H9 (cell line): Measurements from ENCODE around the gene FAM193B. TPM values are rescaled to one million over a fixed set of nuclear protein-coding genes. Genes with fewer than 3 reads are reported as not detected.

Experiments
- DNase-seq: peaks from one replicate; pipeline ENCODE4 v3.0.0-alpha.2; 2017
- H2AFZ ChIP-seq: one replicate; pipeline ENCODE4 v1.6.1; 2013; ENCODE audit warnings: mild to moderate bottlenecking, low read length, control low read depth, moderate library complexity
- H2AK5ac ChIP-seq: 2 replicates; pipeline ENCODE4 v1.6.1; 2013; ENCODE audit warnings: low read length, control low read depth, mixed read lengths; ENCODE audit not compliant: insufficient read length
- H2BK120ac ChIP-seq: one replicate; pipeline ENCODE4 v1.6.1; 2013; ENCODE audit warnings: low read depth, mild to moderate bottlenecking, low read length, control low read depth, inconsistent platforms; ENCODE audit not compliant: poor library complexity, severe bottlenecking
- H2BK12ac ChIP-seq: 2 replicates; pipeline ENCODE4 v1.6.1; 2013; ENCODE audit warnings: low read length, control low read depth, mixed read lengths, low read depth; ENCODE audit not compliant: insufficient read length
- H2BK15ac ChIP-seq: 2 replicates; pipeline ENCODE4 v1.6.1; 2013; ENCODE audit warnings: low read depth, low read length, control low read depth
- H2BK20ac ChIP-seq: one replicate; pipeline ENCODE4 v1.6.1; 2013; ENCODE audit warnings: low read depth, mild to moderate bottlenecking, low read length, control low read depth, inconsistent platforms; ENCODE audit not compliant: poor library complexity, severe bottlenecking
- H2BK5ac ChIP-seq: 2 replicates; pipeline ENCODE4 v1.6.1; 2013; ENCODE audit warnings: low read length, control low read depth, mixed read lengths; ENCODE audit not compliant: insufficient read length
- H3K14ac ChIP-seq: 2 replicates; pipeline ENCODE4 v1.6.1; 2013; ENCODE audit warnings: low read length, control low read depth; ENCODE audit not compliant: insufficient read depth
- H3K18ac ChIP-seq: 2 replicates; pipeline ENCODE4 v1.6.1; 2013; ENCODE audit warnings: low read depth, mild to moderate bottlenecking, mixed read lengths, low read length, control low read depth; ENCODE audit not compliant: insufficient read length
- H3K23ac ChIP-seq: 2 replicates; pipeline ENCODE4 v1.6.1; 2013; ENCODE audit warnings: low read length, control low read depth, mixed read lengths, low read depth; ENCODE audit not compliant: insufficient read length
- H3K23me2 ChIP-seq: 2 replicates; pipeline ENCODE4 v1.6.1; 2013; ENCODE audit warnings: low read depth, mild to moderate bottlenecking, mixed read lengths, low read length, control low read depth; ENCODE audit not compliant: insufficient read length, poor library complexity, severe bottlenecking
- H3K27ac ChIP-seq: 2 replicates; pipeline ENCODE4 v1.5.1; 2013; ENCODE audit warnings: low read length, control low read depth, mixed read lengths, low read depth; ENCODE audit not compliant: insufficient read length
- H3K27me3 ChIP-seq: 2 replicates; pipeline ENCODE4 v1.6.1; 2013; ENCODE audit warnings: low read length, control low read depth, inconsistent platforms; ENCODE audit not compliant: insufficient read depth
- H3K4ac ChIP-seq: 2 replicates; pipeline ENCODE4 v1.6.1; 2013; ENCODE audit warnings: low read depth, mild to moderate bottlenecking, control low read depth, inconsistent platforms, low read length, moderate library complexity
- H3K4me1 ChIP-seq: 2 replicates; pipeline ENCODE4 v1.6.1; 2013; ENCODE audit warnings: low read length, control low read depth, inconsistent platforms; ENCODE audit not compliant: insufficient read depth
- H3K4me2 ChIP-seq: 2 replicates; pipeline ENCODE4 v1.6.1; 2013; ENCODE audit warnings: low read length, control low read depth, mixed read lengths; ENCODE audit not compliant: insufficient read length, insufficient read depth
- H3K56ac ChIP-seq: 2 replicates; pipeline ENCODE4 v1.6.1; 2013; ENCODE audit warnings: low read depth, mild to moderate bottlenecking, mixed read lengths, low read length, control low read depth; ENCODE audit not compliant: insufficient read length
- H3K79me1 ChIP-seq: 2 replicates; pipeline ENCODE4 v1.6.1; 2013; ENCODE audit warnings: low read depth, mild to moderate bottlenecking, moderate library complexity, low read length, control low read depth, inconsistent platforms; ENCODE audit not compliant: insufficient read depth, poor library complexity, severe bottlenecking
- H3K79me2 ChIP-seq: 2 replicates; pipeline ENCODE4 v1.6.1; 2013; ENCODE audit warnings: low read length, control low read depth, inconsistent platforms; ENCODE audit not compliant: insufficient read depth
- H3K9ac ChIP-seq: 2 replicates; pipeline ENCODE4 v1.6.1; 2013; ENCODE audit warnings: low read length, control low read depth, mixed read lengths; ENCODE audit not compliant: insufficient read length; ENCODE audit errors: extremely low read depth
- H3K9me3 ChIP-seq: one replicate; pipeline ENCODE4 v1.6.1; 2013; ENCODE audit warnings: low read depth, low read length, inconsistent platforms; ENCODE audit not compliant: control insufficient read depth
- H3T11ph ChIP-seq: one replicate; pipeline ENCODE4 v1.6.1; 2013; ENCODE audit warnings: mild to moderate bottlenecking, low read length, control low read depth, inconsistent platforms
- H4K20me1 ChIP-seq: one replicate; pipeline ENCODE4 v1.6.1; 2013; ENCODE audit not compliant: control insufficient read depth, insufficient read length, insufficient read depth
- H4K5ac ChIP-seq: 2 replicates; pipeline ENCODE4 v1.6.1; 2013; ENCODE audit warnings: low read depth, mild to moderate bottlenecking, mixed read lengths, low read length, control low read depth; ENCODE audit not compliant: insufficient read length
- H4K8ac ChIP-seq: replicated peaks from 2 replicates; pipeline ENCODE4 v1.6.1; 2013; ENCODE audit warnings: low read length, control low read depth, mixed read lengths, low read depth; ENCODE audit not compliant: insufficient read length
- H4K91ac ChIP-seq: 2 replicates; pipeline ENCODE4 v1.6.1; 2013; ENCODE audit warnings: low read depth, mild to moderate bottlenecking, moderate library complexity, mixed read lengths, low read length, control low read depth; ENCODE audit not compliant: insufficient read length
- H3K27ac Mint-ChIP-seq, 3 experiments: 2 replicates in 2 of 3; 3 replicates in 1 of 3; pipeline ENCODE4 v1.8.0; 2020 to 2021; ENCODE audit warnings: mixed read lengths in 3 of 3, mild to moderate bottlenecking in 1 of 3, moderate library complexity in 1 of 3
- H3K27me3 Mint-ChIP-seq: 2 replicates; pipeline ENCODE4 v1.8.0; 2021; ENCODE audit warnings: low read depth, mild to moderate bottlenecking, moderate library complexity, mixed read lengths
- H3K36me3 Mint-ChIP-seq, 3 experiments: 2 replicates in 2 of 3; 3 replicates in 1 of 3; pipeline ENCODE4 v1.8.0; 2020 to 2021; ENCODE audit warnings: low read depth in 3 of 3, mixed read lengths in 3 of 3; ENCODE audit not compliant: insufficient read depth in 1 of 3
- H3K4me1 Mint-ChIP-seq, 2 experiments: 2 replicates each; pipeline ENCODE4 v1.8.0; 2020; ENCODE audit warnings: mixed read lengths in 2 of 2
- H3K4me3 Mint-ChIP-seq, 2 experiments: 2 replicates in 1 of 2; 3 replicates in 1 of 2; pipeline ENCODE4 v1.8.0; 2020 to 2021; ENCODE audit warnings: mild to moderate bottlenecking in 2 of 2, mixed read lengths in 2 of 2, moderate library complexity in 1 of 2
- H3K9me3 Mint-ChIP-seq, 2 experiments: 2 replicates in 1 of 2; 3 replicates in 1 of 2; pipeline ENCODE4 v1.8.0; 2020; ENCODE audit warnings: mild to moderate bottlenecking in 2 of 2, mixed read lengths in 2 of 2, moderate library complexity in 1 of 2
- WGBS: extraction: QIAGEN DNeasy Blood & Tissue Kit; methylation state at CpG from one replicate; pipeline ENCODE4 v1.1.7; 2013; ENCODE audit warnings: missing lambda C conversion rate, low lambda C conversion rate, mixed read lengths; ENCODE audit not compliant: insufficient read length; ENCODE audit errors: extremely low coverage; 5-methylcytosine and 5-hydroxymethylcytosine counted together
- total RNA-seq: library from RNA; stranded (reverse); gene quantifications from 2 replicates; pipeline ENCODE4 v1.2.1, GENCODE V29; 2021
- TF ChIP-seq, protein P1 (sequence below): fragments of 200-600 bp; sonication (generic); conservative IDR thresholded peaks from 3 replicates; pipeline ENCODE4 v1.8.0; 2021; ENCODE audit warnings: antibody characterized with exemption, mild to moderate bottlenecking

FAM193B gene
- total RNA-seq, 1 experiment from 2014 or later = 71.5 TPM

DNA sequence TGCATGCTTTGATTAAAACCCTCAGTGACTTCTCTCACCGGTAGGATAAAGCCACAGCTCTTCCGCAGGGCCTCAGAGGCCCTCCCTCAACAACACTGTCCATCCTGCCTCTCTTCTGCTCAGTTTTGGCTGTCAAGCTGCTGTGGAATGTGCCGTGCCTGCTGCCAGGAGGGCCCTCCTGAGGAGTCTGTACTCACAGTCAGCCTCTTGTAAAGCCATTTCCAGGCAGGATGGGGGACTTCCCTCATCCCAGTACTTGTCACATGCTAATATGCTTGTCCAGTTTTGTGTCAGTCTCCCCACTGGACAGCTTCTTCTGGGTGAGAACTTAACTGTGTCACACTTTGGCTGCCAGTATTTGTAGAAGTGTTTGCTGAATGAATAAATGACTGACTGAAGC, 23.7 kb downstream of the FAM193B start:
- Histone ChIP-seq H2BK120ac (no peak overlapping the region), H3K4ac (no peak overlapping the region), H4K91ac (no peak overlapping the region), H2BK12ac (no peak overlapping the region), H3K23ac (no peak overlapping the region), H2BK5ac (no peak overlapping the region), H4K8ac (no peak overlapping the region), H2AFZ (no peak overlapping the region), H3K79me1 (no peaks in the 10 kb centered on the region), H3K14ac (no peak overlapping the region), H3K27me3 (no peaks in the 10 kb centered on the region), H3K18ac (no peak overlapping the region), H2BK15ac (no peak overlapping the region), H3K4me2 (no peak overlapping the region), H3K79me2 (no peaks in the 10 kb centered on the region), H3K9ac (no peak overlapping the region), H4K20me1 (no peaks in the 10 kb centered on the region), H4K5ac (no peak overlapping the region), H3T11ph (no peak overlapping the region), H3K23me2 (no peaks in the 10 kb centered on the region), H2BK20ac (no peak overlapping the region), H2AK5ac (no peak overlapping the region), H3K4me1 (no peaks in the 10 kb centered on the region), H3K56ac (no peak overlapping the region), H3K9me3 (no peaks in the 10 kb centered on the region), H3K27ac (no peak overlapping the region)
- Mint-ChIP-seq H3K9me3 (no peaks in the 10 kb centered on the region), H3K4me3 (no peak overlapping the region), H3K4me1 (no peaks in the 10 kb centered on the region), H3K36me3 (peaks cover 22 to 41% (median 28%) of the 10 kb centered on the region in 3 experiments; a peak in 6 of 7 replicates), H3K27me3 (no peaks in the 10 kb centered on the region), H3K27ac (peak overlapping the region in 1 of 3 experiments; percentile 63; a peak in 1 of 7 replicates)
- TF ChIP-seq, protein P1, sequence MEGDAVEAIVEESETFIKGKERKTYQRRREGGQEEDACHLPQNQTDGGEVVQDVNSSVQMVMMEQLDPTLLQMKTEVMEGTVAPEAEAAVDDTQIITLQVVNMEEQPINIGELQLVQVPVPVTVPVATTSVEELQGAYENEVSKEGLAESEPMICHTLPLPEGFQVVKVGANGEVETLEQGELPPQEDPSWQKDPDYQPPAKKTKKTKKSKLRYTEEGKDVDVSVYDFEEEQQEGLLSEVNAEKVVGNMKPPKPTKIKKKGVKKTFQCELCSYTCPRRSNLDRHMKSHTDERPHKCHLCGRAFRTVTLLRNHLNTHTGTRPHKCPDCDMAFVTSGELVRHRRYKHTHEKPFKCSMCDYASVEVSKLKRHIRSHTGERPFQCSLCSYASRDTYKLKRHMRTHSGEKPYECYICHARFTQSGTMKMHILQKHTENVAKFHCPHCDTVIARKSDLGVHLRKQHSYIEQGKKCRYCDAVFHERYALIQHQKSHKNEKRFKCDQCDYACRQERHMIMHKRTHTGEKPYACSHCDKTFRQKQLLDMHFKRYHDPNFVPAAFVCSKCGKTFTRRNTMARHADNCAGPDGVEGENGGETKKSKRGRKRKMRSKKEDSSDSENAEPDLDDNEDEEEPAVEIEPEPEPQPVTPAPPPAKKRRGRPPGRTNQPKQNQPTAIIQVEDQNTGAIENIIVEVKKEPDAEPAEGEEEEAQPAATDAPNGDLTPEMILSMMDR = no peak
- no peak for DNase-seq
- no CpG with 5 or more reads among the region's 3 CpGs for WGBS
